Measurements from ENCODE around the gene ZNF436. TPM values are rescaled to one million over a fixed set of nuclear protein-coding genes. Genes with fewer than 3 reads are reported as not detected.

ZNF436 gene
- total and polyA plus RNA-seq, 9 of the 15 experiments (the other 6 are each of a cell fraction or from before 2014, with no cell fraction given), result 2.1 to 11.3 (median 6.8) TPM

DNA sequence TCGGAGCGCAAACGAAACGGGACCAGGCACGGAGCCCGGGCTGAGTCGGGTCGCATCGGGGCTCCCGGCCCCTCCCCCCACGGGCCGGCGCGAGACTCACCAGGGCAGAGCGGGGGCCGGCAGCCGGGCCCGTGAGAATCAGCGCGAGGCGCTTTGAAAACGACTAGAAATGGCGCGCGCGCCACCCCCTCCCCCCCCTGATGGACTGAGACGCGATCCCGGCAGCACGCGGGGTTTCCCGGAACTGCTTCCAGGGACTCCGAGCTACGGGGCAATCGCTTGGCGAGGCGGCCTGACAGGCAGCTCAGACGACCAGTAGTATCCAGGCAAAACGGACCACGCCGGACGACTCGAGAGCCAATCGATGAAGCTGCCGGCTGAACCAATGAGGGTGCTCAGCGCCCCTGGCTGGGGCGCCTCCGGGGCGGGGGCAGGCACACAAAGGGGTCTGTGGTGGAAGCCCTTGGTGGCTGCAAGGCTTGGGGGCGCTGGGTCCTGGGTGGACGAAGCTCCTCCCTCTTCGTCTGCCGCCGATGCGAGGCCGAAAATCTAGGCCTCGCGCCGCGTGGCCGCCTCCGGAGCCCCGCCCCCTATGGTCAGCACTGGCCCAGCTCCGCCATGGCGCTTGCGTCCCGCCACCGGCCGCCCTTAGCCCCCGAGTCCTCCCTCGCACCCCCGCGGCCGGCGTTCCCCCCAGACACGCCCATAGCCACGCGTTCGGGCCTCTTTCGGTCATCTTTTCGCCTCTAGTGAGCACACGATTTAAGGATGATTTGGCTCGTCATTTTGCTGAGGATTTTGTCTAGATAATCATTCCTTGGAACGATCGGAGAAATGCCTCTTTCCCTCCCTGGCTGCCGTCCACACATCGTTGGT is 25.3 kb downstream of the ZNF436 start, which contains the start of gene HNRNPR (continued):
- peak; percentile 96 for TF ChIP-seq MTA3 (IDR thresholded peaks at IDR 0.05; ENCODE audit: borderline replicate concordance)
- TF ChIP-seq SLC30A9 (CRISPR knock-in tag; IDR thresholded peaks at IDR 0.05), result no peak
- TF ChIP-seq NRF1 (conservative IDR thresholded peaks at IDR 0.05 in 1 of 2, IDR thresholded peaks at IDR 0.05 in 1 of 2), result peak; percentile 88 to 90
- TF ChIP-seq, protein P1, sequence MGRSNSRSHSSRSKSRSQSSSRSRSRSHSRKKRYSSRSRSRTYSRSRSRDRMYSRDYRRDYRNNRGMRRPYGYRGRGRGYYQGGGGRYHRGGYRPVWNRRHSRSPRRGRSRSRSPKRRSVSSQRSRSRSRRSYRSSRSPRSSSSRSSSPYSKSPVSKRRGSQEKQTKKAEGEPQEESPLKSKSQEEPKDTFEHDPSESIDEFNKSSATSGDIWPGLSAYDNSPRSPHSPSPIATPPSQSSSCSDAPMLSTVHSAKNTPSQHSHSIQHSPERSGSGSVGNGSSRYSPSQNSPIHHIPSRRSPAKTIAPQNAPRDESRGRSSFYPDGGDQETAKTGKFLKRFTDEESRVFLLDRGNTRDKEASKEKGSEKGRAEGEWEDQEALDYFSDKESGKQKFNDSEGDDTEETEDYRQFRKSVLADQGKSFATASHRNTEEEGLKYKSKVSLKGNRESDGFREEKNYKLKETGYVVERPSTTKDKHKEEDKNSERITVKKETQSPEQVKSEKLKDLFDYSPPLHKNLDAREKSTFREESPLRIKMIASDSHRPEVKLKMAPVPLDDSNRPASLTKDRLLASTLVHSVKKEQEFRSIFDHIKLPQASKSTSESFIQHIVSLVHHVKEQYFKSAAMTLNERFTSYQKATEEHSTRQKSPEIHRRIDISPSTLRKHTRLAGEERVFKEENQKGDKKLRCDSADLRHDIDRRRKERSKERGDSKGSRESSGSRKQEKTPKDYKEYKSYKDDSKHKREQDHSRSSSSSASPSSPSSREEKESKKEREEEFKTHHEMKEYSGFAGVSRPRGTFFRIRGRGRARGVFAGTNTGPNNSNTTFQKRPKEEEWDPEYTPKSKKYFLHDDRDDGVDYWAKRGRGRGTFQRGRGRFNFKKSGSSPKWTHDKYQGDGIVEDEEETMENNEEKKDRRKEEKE (IDR thresholded peaks at IDR 0.05; ENCODE audit: borderline replicate concordance in 1 of 2, control insufficient read depth in 1 of 2, low read depth in 2 of 2, low read length in 1 of 2), result no peak; a peak in 1 of 4 replicates
- no peak for TF ChIP-seq XRCC3 (IDR thresholded peaks at IDR 0.05)
- peak; percentile 92 for TF ChIP-seq RNF2 (IDR thresholded peaks at IDR 0.05)
- TF ChIP-seq SNRNP70 (optimal IDR thresholded peaks at IDR 0.05; ENCODE audit: low read depth, low read length), result no peak
- TF ChIP-seq, protein P2, sequence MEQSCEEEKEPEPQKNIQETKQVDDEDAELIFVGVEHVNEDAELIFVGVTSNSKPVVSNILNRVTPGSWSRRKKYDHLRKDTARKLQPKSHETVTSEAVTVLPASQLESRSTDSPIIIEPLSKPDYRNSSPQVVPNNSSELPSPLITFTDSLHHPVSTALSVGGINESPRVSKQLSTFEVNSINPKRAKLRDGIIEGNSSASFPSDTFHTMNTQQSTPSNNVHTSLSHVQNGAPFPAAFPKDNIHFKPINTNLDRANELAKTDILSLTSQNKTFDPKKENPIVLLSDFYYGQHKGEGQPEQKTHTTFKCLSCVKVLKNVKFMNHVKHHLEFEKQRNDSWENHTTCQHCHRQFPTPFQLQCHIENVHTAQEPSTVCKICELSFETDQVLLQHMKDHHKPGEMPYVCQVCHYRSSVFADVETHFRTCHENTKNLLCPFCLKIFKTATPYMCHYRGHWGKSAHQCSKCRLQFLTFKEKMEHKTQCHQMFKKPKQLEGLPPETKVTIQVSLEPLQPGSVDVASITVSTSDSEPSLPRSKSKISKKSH (CRISPR knock-in tag; IDR thresholded peaks at IDR 0.05), result no peak
- 0 out of 2 replicates have a peak, but pooled peaks have one; percentile 49 for TF ChIP-seq ZSCAN32 (CRISPR knock-in tag; IDR thresholded peaks at IDR 0.05)
- TF ChIP-seq PRPF4 (IDR thresholded peaks at IDR 0.05; ENCODE audit: insufficient read depth, low read depth, low read length, poor library complexity, severe bottlenecking), result peak; percentile 76
- TF ChIP-seq, protein P3, sequence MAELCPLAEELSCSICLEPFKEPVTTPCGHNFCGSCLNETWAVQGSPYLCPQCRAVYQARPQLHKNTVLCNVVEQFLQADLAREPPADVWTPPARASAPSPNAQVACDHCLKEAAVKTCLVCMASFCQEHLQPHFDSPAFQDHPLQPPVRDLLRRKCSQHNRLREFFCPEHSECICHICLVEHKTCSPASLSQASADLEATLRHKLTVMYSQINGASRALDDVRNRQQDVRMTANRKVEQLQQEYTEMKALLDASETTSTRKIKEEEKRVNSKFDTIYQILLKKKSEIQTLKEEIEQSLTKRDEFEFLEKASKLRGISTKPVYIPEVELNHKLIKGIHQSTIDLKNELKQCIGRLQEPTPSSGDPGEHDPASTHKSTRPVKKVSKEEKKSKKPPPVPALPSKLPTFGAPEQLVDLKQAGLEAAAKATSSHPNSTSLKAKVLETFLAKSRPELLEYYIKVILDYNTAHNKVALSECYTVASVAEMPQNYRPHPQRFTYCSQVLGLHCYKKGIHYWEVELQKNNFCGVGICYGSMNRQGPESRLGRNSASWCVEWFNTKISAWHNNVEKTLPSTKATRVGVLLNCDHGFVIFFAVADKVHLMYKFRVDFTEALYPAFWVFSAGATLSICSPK (IDR thresholded peaks at IDR 0.05; ENCODE audit: borderline replicate concordance), result no peak
- no peak; the same call in 1 of the 2 replicates for TF ChIP-seq ZNF282 (CRISPR knock-in tag; IDR thresholded peaks at IDR 0.05)
- no peak for TF ChIP-seq ZNF41 (CRISPR knock-in tag; conservative IDR thresholded peaks at IDR 0.05)
- peak; percentile 77 for TF ChIP-seq TAF1 (IDR thresholded peaks at IDR 0.05; ENCODE audit: control insufficient read depth, extremely low read depth, insufficient read depth, low read length, severe bottlenecking)
- TF ChIP-seq, protein P4, sequence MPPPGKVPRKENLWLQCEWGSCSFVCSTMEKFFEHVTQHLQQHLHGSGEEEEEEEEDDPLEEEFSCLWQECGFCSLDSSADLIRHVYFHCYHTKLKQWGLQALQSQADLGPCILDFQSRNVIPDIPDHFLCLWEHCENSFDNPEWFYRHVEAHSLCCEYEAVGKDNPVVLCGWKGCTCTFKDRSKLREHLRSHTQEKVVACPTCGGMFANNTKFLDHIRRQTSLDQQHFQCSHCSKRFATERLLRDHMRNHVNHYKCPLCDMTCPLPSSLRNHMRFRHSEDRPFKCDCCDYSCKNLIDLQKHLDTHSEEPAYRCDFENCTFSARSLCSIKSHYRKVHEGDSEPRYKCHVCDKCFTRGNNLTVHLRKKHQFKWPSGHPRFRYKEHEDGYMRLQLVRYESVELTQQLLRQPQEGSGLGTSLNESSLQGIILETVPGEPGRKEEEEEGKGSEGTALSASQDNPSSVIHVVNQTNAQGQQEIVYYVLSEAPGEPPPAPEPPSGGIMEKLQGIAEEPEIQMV (tag; conservative IDR thresholded peaks at IDR 0.05; ENCODE audit: low read depth), result no peak
- TF ChIP-seq, protein P5, sequence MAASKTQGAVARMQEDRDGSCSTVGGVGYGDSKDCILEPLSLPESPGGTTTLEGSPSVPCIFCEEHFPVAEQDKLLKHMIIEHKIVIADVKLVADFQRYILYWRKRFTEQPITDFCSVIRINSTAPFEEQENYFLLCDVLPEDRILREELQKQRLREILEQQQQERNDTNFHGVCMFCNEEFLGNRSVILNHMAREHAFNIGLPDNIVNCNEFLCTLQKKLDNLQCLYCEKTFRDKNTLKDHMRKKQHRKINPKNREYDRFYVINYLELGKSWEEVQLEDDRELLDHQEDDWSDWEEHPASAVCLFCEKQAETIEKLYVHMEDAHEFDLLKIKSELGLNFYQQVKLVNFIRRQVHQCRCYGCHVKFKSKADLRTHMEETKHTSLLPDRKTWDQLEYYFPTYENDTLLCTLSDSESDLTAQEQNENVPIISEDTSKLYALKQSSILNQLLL (CRISPR knock-in tag; IDR thresholded peaks at IDR 0.05; ENCODE audit: borderline replicate concordance), result no peak
